RWPE2 (cell line): ENCODE measurements around the gene RHOT2.

ENCODE experiments used
- ATAC-seq: fragments of 200-7000 bp; cut with Tn5 transposase; 3 replicates; pipeline ENCODE4 v1.9.1; 2021; ENCODE audit warnings: low read depth
- DNase-seq: peaks from one replicate; pipeline ENCODE4 v3.0.0-alpha.2; 2020; ENCODE audit warnings: low spot score
- H3K27ac ChIP-seq: fragments of 450-650 bp; 2 replicates; pipeline ENCODE4 v1.5.1; 2017; ENCODE audit warnings: mild to moderate bottlenecking; ENCODE audit not compliant: poor library complexity, severe bottlenecking
- H3K27me3 ChIP-seq: fragments of 250-450 bp; sonication (Bioruptor Pico); 2 replicates; pipeline ENCODE4 v1.5.1; 2021; ENCODE audit warnings: mild to moderate bottlenecking, moderate library complexity; ENCODE audit not compliant: insufficient read depth, poor library complexity, severe bottlenecking
- H3K36me3 ChIP-seq: fragments of 250-450 bp; sonication (Bioruptor Pico); 2 replicates; pipeline ENCODE4 v1.5.1; 2020; ENCODE audit warnings: low read depth, mild to moderate bottlenecking, moderate library complexity
- H3K4me1 ChIP-seq: fragments of 250-450 bp; sonication (Bioruptor Pico); 2 replicates; pipeline ENCODE4 v1.5.1; 2021; ENCODE audit warnings: mild to moderate bottlenecking, moderate library complexity; ENCODE audit not compliant: insufficient read depth, poor library complexity, severe bottlenecking
- H3K4me3 ChIP-seq: fragments of 250-450 bp; sonication (Bioruptor Pico); 2 replicates; pipeline ENCODE4 v1.5.1; 2021; ENCODE audit warnings: mild to moderate bottlenecking, moderate library complexity; ENCODE audit not compliant: severe bottlenecking
- H3K9me3 ChIP-seq: fragments of 250-450 bp; sonication (Bioruptor Pico); 2 replicates; pipeline ENCODE4 v1.5.1; 2021; ENCODE audit warnings: mild to moderate bottlenecking, moderate library complexity; ENCODE audit not compliant: severe bottlenecking
- TF ChIP-seq, protein P1 (sequence below): fragments of 450-650 bp; IDR thresholded peaks from one replicate; pipeline ENCODE4 v1.5.1; 2017; ENCODE audit warnings: mild to moderate bottlenecking, moderate library complexity; ENCODE audit not compliant: poor library complexity, severe bottlenecking

The RHOT2 gene

DNA sequence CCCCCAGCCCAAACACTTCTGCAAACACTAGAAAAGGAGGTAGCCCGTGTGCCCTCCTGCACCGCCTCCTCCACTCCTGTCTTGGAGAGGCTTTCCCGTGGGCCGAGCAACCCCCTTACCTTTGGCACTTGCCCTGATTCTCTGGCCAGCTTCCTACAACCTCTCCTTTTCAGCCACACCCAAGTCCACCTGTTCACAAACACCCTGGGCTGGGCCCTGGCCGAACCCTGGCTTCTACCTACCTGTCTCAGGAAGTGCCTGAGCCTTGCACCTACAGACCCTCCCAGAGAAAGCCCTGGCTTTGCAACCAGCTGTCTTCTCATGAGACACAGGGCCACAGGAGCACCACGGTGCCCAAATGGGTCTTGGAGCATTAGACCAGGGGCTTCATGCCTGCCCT lies 51.0 kb downstream of the RHOT2 start:
- Histone ChIP-seq H3K9me3 (no peaks in the 10 kb centered on the region), H3K4me3 (no peak overlapping the region), H3K27ac (no peak overlapping the region), H3K4me1 (peaks cover 11% of the 10 kb centered on the region), H3K27me3 (no peaks in the 10 kb centered on the region), H3K36me3 (peaks cover 7% of the 10 kb centered on the region; the same call in 1 of the 2 replicates)
- TF ChIP-seq, protein P1, sequence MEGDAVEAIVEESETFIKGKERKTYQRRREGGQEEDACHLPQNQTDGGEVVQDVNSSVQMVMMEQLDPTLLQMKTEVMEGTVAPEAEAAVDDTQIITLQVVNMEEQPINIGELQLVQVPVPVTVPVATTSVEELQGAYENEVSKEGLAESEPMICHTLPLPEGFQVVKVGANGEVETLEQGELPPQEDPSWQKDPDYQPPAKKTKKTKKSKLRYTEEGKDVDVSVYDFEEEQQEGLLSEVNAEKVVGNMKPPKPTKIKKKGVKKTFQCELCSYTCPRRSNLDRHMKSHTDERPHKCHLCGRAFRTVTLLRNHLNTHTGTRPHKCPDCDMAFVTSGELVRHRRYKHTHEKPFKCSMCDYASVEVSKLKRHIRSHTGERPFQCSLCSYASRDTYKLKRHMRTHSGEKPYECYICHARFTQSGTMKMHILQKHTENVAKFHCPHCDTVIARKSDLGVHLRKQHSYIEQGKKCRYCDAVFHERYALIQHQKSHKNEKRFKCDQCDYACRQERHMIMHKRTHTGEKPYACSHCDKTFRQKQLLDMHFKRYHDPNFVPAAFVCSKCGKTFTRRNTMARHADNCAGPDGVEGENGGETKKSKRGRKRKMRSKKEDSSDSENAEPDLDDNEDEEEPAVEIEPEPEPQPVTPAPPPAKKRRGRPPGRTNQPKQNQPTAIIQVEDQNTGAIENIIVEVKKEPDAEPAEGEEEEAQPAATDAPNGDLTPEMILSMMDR = no peak
- ATAC-seq (no peak), DNase-seq (no peak)

DNA sequence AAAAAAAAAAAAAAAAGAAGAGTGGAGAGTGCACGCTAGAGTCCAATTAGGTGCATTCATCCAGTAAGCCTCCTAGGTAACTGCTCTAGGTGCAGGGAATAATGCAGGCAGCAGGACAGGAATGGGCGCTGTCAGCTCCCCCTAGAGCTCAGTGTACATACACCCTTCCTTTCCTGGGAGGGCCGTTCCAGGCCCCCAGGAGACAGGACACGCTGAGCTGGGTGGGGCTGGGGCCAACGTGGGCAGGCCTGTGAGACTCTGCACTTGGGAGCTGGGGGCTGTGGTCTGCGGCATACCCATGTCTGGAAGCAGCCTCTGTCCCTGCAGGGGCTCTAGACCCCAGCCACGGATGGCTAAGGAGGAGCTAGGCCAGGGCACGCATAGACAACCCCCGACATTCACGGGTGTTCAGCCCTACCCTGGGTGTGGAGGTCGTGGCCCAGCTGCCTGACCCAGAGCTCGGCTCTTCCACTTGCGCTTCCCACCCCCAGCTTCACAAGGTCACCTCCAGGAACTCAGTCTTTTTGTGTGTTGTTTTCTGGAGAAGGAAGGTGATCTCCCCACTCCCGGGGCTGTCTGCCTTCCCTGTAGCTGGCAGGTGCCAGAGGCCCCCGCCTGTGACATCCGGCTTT lies 52.0 kb downstream of the RHOT2 start:
- Histone ChIP-seq H3K4me3 (peak overlapping the region; percentile 73), H3K36me3 (peaks cover 7% of the 10 kb centered on the region; the same call in 1 of the 2 replicates), H3K27me3 (no peaks in the 10 kb centered on the region), H3K27ac (peak overlapping the region; percentile 85), H3K9me3 (no peaks in the 10 kb centered on the region), H3K4me1 (peaks cover 3% of the 10 kb centered on the region)
- TF ChIP-seq, protein P1 = peak; percentile 15
- ATAC-seq (peak; percentile 23), DNase-seq (no peak)

DNA sequence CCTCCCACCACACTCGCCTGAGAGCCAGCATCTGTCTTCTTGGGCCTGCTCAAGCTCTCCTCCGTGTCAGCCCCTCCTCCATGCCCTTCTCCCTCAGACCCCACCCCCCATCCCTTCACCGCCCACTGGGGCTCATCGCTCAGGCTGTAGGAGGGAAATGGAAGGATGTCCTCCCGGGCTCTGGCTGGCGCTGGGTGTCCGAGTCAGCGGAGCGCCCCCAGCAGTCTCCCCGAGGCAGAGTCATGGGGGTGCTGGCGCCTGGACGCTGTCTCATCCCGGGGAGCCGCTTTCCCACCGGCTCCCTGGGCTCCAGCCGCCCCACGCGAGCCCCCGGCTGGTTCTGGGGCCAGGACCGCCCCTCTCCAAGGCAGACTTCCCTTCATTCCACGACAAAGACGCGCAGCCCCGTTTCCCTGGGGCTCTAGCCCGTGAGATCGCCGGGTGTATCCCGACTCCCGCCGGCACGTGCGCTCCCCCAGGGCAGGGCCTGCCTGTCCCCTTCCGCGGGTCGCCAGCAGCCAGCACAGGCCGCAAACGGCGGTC lies 52.6 kb downstream of the RHOT2 start:
- Histone ChIP-seq H3K36me3 (peaks cover 7% of the 10 kb centered on the region; the same call in 1 of the 2 replicates), H3K27me3 (no peaks in the 10 kb centered on the region), H3K27ac (peak overlapping the region; percentile 85), H3K4me1 (peaks cover 3% of the 10 kb centered on the region), H3K9me3 (no peaks in the 10 kb centered on the region), H3K4me3 (peak overlapping the region; percentile 73)
- ATAC-seq = peak; percentile 20
- TF ChIP-seq, protein P1 = peak; percentile 15
- DNase-seq = no peak

DNA sequence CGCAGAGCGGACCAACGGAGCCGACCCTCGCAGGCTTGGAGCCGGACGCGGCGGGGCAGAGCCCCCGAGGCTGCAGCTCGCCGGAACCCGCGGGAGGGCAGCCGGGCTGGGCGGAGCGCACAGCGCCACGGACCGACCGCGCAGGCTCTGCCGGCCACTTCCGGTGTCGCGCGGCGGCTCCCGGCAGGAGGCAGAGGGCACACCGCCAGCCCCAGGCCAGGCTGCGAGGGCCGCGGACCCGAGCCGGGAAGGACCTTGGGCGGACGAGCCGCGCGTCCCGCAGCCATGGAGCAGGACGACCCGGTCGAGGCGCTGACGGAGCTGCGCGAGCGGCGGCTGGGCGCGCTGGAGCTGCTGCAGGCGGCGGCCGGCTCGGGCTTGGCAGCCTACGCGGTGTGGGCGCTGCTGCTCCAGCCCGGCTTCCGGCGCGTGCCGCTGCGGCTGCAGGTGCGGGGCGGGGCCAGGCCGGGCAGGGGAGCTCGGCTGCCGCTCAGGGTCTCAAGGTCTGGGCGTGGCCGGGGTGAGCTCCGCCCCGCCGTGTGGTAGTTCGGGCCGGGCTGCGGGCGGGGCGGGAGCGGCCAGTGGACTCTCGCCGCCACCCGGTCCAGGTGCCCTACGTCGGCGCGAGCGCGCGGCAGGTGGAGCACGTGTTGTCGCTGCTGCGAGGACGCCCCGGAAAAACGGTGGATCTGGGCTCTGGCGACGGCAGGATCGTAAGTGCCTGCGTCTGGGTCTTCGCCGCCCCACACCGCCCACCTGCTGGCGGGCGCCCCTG lies 53.2 kb downstream of the RHOT2 start, which contains the start of gene ANTKMT:
TSS of gene ANTKMT (plus strand) at position 157 of the 775 bp plus-strand sequence. CDS start at position 286, 129 bp downstream.
- peak; percentile 62 for ATAC-seq
- TF ChIP-seq, protein P1 = peak; percentile 5
- H3K27ac ChIP-seq = peak within 1 kb of the TSS; percentile 85
- peaks cover 3% of the 10 kb centered on the region for H3K4me1 ChIP-seq
- peaks cover 7% of the 10 kb centered on the region; the same call in 1 of the 2 replicates for H3K36me3 ChIP-seq
- H3K9me3 ChIP-seq = no peaks in the 10 kb centered on the region
- no peaks in the 10 kb centered on the region for H3K27me3 ChIP-seq
- peak; percentile 91 for DNase-seq
- peak within 1 kb of the TSS; percentile 73 for H3K4me3 ChIP-seq
